DMS79 (cell line): Measurements from ENCODE around the gene AKR1C4.

Source experiments
- DNase-seq: peaks from one replicate; lab custom pipeline; 2025; lab: John Stamatoyannopoulos, UW

AKR1C4 gene

DNA sequence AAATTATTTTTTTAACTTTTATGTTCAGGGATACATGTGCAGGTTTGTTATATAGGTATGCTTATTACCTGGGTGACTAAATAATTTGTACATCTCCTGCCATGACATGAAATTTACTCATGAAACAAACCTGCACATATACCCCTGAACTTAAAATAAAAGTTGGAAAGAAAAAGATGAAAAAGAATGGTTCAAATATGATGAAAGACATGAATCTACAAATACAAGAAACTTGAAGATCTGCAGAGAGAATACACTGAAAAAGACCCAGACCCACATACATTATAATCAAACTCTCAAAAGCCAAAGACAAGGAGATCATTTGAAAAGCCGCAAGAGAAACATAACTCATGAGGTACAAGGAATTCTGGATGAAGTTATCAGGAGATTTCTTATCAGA, 70.2 kb downstream of the AKR1C4 start:
- no peak for DNase-seq

DNA sequence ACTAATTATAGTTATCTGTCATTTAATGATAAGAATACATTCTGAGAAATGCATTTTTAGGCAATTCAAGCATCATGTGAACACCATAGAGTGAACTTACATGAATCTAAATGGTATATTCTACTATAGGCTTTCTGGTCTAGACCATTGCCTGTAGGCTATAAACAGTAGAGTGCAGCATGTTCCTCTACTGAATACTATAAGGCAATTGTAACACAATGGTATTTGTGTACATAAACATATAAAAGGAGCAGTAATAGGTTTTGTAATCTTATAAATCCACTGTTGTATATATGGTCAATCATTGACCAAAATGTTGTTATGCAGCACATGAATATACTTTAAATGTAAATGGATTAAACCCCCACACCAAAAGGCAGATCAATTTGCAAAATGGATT, 71.6 kb downstream of the AKR1C4 start:
- no peak for DNase-seq
